ENCODE results near the gene BICD1.

DNA sequence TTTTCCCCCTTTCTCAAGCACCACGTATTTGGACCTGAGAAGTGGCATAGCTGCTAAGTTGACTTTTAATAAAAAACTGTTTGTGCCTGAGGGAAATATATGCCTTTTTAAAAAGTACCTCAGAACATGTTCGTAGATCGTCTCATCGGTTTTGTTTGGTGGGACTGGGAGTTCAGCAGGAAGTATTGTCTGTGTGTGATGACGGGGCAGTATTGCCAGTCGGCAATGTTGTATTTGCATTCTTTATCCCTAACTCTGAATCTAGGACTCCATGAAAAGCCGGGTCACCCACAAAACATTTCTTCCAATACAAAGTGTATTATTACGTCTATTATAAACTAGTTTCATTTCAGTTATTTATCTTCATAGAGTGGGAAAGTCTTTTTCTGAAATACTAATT, 273.0 kb downstream of the BICD1 start:
- TF ChIP-seq GATA2 (IDR thresholded peaks at IDR 0.05; ENCODE audit: low read depth, low read length): no peak
- no peak for TF ChIP-seq GATA3 (IDR thresholded peaks at IDR 0.05; ENCODE audit: low read depth, low read length)
